PC-9 (cell line): ENCODE data around the gene SHOC2. TPM values are rescaled to one million over a fixed set of nuclear protein-coding genes. Genes with fewer than 3 reads are reported as not detected.

Source experiments
- BruUV-seq: library from RNA; stranded (reverse); fragments of 400-500 nt; replicated peaks from 2 replicates; lab custom pipeline; 2021; lab: Mats Ljungman, UMichigan
- CTCF ChIA-PET: fragments of 300-600 bp; sonication (Branson Sonifier 250); formaldehyde crosslinking; loops from one replicate; lab custom pipeline; 2022; ENCODE audit warnings: antibody characterized with exemption; lab: Charles Lee
- POLR2A ChIA-PET: fragments of 300-600 bp; sonication (Branson Sonifier 250); formaldehyde crosslinking; loops from one replicate; lab custom pipeline; 2022; ENCODE audit warnings: antibody characterized with exemption; ENCODE audit not compliant: unreplicated experiment; lab: Charles Lee
- DNase-seq, 2 experiments: peaks; one replicate each; pipeline versions ENCODE4 v3.0.0 to v3.0.0-alpha.2; 2015 to 2022; ENCODE audit warnings: mixed read lengths in 1 of 2
- H2AFZ ChIP-seq: fragments of 200-600 bp; sonication (generic); 2 replicates; pipeline ENCODE4 v1.8.1; 2017; ENCODE audit warnings: antibody characterized with exemption
- H3F3A ChIP-seq: fragments of 200-600 bp; sonication (generic); 2 replicates; pipeline ENCODE4 v1.8.1; 2017; ENCODE audit warnings: antibody characterized with exemption, mild to moderate bottlenecking, low read depth; ENCODE audit not compliant: insufficient read depth
- H3K27ac ChIP-seq: fragments of 200-600 bp; sonication (generic); 2 replicates; pipeline ENCODE4 v1.6.1; 2016; ENCODE audit warnings: mixed run types
- H3K27me3 ChIP-seq: fragments of 200-600 bp; sonication (generic); 2 replicates; pipeline ENCODE4 v1.6.1; 2016; ENCODE audit warnings: low read depth, mixed run types; ENCODE audit not compliant: insufficient read depth
- H3K36me3 ChIP-seq: fragments of 200-600 bp; sonication (generic); 2 replicates; pipeline ENCODE4 v1.6.1; 2016; ENCODE audit warnings: low read depth, mixed run types
- H3K4me1 ChIP-seq: fragments of 200-600 bp; sonication (generic); replicated peaks from 2 replicates; pipeline ENCODE4 v1.6.1; 2016; ENCODE audit warnings: mixed run types; ENCODE audit not compliant: insufficient read depth
- H3K4me2 ChIP-seq: fragments of 200-600 bp; sonication (generic); 2 replicates; pipeline ENCODE4 v1.6.1; 2017; ENCODE audit warnings: mixed run types
- H3K4me3 ChIP-seq: fragments of 200-600 bp; sonication (generic); 2 replicates; pipeline ENCODE4 v1.6.1; 2016; ENCODE audit warnings: mixed run types
- H3K79me2 ChIP-seq: fragments of 200-600 bp; sonication (generic); 2 replicates; pipeline ENCODE4 v1.6.1; 2017; ENCODE audit warnings: low read depth, mixed run types
- H3K9me2 ChIP-seq: fragments of 200-600 bp; sonication (generic); 2 replicates; pipeline ENCODE4 v1.8.1; 2017; ENCODE audit warnings: mild to moderate bottlenecking; ENCODE audit not compliant: insufficient read depth
- H3K9me3 ChIP-seq: fragments of 200-600 bp; sonication (generic); 2 replicates; pipeline ENCODE4 v1.8.1; 2016; ENCODE audit warnings: low read depth; ENCODE audit not compliant: insufficient read depth
- H4K20me1 ChIP-seq: fragments of 200-600 bp; sonication (generic); 2 replicates; pipeline ENCODE4 v1.8.1; 2017; ENCODE audit not compliant: insufficient read depth
- CTCF ChIP-seq: fragments of 200-600 bp; sonication (generic); conservative IDR thresholded peaks from 2 replicates; pipeline ENCODE4 v1.6.1; 2017; ENCODE audit warnings: mixed run types, antibody characterized with exemption, mild to moderate bottlenecking, moderate library complexity
- EZH2 ChIP-seq: fragments of 200-600 bp; sonication (generic); IDR thresholded peaks from 2 replicates; pipeline ENCODE4 v1.8.0; 2017; ENCODE audit warnings: antibody characterized with exemption, low read depth
- intact Hi-C: fragments of 100-400 bp; cut with micrococcal nuclease; formaldehyde crosslinking; loops from one replicate; pipeline ENCODE4 v1.10.0; 2022; ENCODE audit not compliant: unreplicated experiment
- total RNA-seq: library from RNA; stranded (reverse); gene quantifications from 2 replicates; pipeline ENCODE4 v1.2.3, GENCODE V29; 2021

SHOC2 gene
- total RNA-seq, 1 experiment from 2014 or later, result 20.2 TPM

GRCh38 chr10:110947061-110947595 is 27.7 kb downstream of the SHOC2 start:
- no peak overlapping the region for H3K27ac ChIP-seq
- ChIA-PET POLR2A (no interaction called here), CTCF (no interaction called here)
- no peaks in the 10 kb centered on the region for H3K9me2 ChIP-seq
- no TSS peak for BruUV-seq
- H3K9me3 ChIP-seq, result no peaks in the 10 kb centered on the region
- no peaks in the 10 kb centered on the region for H3F3A ChIP-seq
- H3K4me2 ChIP-seq, result no peak overlapping the region
- H3K27me3 ChIP-seq, result no peaks in the 10 kb centered on the region
- H3K79me2 ChIP-seq, result peaks cover 6% of the 10 kb centered on the region; the same call in 1 of the 2 replicates
- intact Hi-C loops, result no loop called here
- H4K20me1 ChIP-seq, result no peaks in the 10 kb centered on the region
- TF ChIP-seq EZH2, result no peak
- no peak for TF ChIP-seq CTCF
- no peak overlapping the region for H3K4me3 ChIP-seq
- DNase-seq, result no peak
- H2AFZ ChIP-seq, result no peak overlapping the region
- H3K4me1 ChIP-seq, result no peaks in the 10 kb centered on the region
- H3K36me3 ChIP-seq, result no peaks in the 10 kb centered on the region

GRCh38 chr10:110951381-110951780 is 32.0 kb downstream of the SHOC2 start:
- Histone ChIP-seq H3K4me2 (no peak overlapping the region), H3K4me3 (no peak overlapping the region), H3F3A (no peaks in the 10 kb centered on the region), H3K79me2 (no peaks in the 10 kb centered on the region), H3K9me2 (no peaks in the 10 kb centered on the region), H2AFZ (no peak overlapping the region), H4K20me1 (no peaks in the 10 kb centered on the region), H3K27ac (no peak overlapping the region), H3K9me3 (no peaks in the 10 kb centered on the region), H3K27me3 (no peaks in the 10 kb centered on the region), H3K4me1 (no peaks in the 10 kb centered on the region), H3K36me3 (no peaks in the 10 kb centered on the region)
- DNase-seq, result no peak
- POLR2A ChIA-PET, result no interaction called here
- intact Hi-C loops, result loop anchor here (10.0 kb wide), 1 partner anchor 53 kb away; no protein-coding TSS in a partner anchor
- BruUV-seq, result no TSS peak
- TF ChIP-seq CTCF, result no peak
- TF ChIP-seq EZH2, result no peak
- CTCF ChIA-PET, result no interaction called here

GRCh38 chr10:110957606-110958005 is 38.2 kb downstream of the SHOC2 start:
- Histone ChIP-seq H3F3A (no peaks in the 10 kb centered on the region), H4K20me1 (no peaks in the 10 kb centered on the region), H3K79me2 (no peaks in the 10 kb centered on the region; the same call in 1 of the 2 replicates), H2AFZ (no peak overlapping the region), H3K4me3 (no peak overlapping the region), H3K9me2 (no peaks in the 10 kb centered on the region), H3K4me2 (no peak overlapping the region), H3K27ac (no peak overlapping the region), H3K9me3 (no peaks in the 10 kb centered on the region), H3K36me3 (no peaks in the 10 kb centered on the region), H3K27me3 (no peaks in the 10 kb centered on the region), H3K4me1 (no peaks in the 10 kb centered on the region)
- CTCF ChIA-PET, result no interaction called here
- POLR2A ChIA-PET, result no interaction called here
- no TSS peak for BruUV-seq
- TF ChIP-seq CTCF (no peak), EZH2 (no peak)
- intact Hi-C loops, result loop anchor here (10.0 kb wide), 1 partner anchor 47 kb away; no protein-coding TSS in a partner anchor
- no peak for DNase-seq
